GM18520 (cell line): Measurements from ENCODE around the gene AQP9.
"Not testable (repeated sequence)": the region's sequence is repeated elsewhere in the genome, so short reads cannot be mapped to it uniquely, and the experiment has no call there.

Experiments used
- ATAC-seq: cut with Tn5 transposase; IDR thresholded peaks from one replicate; pipeline ENCODE4 v1.9.1; 2021; ENCODE audit not compliant: unreplicated experiment

The AQP9 gene, protein sequence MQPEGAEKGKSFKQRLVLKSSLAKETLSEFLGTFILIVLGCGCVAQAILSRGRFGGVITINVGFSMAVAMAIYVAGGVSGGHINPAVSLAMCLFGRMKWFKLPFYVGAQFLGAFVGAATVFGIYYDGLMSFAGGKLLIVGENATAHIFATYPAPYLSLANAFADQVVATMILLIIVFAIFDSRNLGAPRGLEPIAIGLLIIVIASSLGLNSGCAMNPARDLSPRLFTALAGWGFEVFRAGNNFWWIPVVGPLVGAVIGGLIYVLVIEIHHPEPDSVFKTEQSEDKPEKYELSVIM

DNA sequence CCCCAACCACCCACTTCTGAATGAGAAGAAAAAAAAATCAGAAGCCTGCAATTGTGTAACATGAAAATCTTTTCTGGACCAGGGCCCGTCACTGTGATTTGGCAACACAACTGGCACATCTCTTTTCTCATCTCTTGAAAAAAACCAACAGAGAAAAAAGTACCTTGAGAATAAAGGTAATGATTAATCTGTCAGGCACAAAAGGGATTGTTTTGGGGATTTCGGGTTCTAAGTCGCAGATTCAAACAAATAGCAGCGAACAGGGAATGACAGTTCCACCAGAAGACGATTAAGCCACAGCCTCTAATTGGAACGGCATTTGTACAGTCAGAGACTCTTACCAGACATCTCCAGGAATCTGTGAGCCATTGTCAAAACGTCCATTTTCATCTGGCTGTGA, at the start of gene AQP9:
TSS of gene AQP9 (plus strand) at position 276 of the 400 bp plus-strand sequence. CDS start 185 bp downstream, outside the sequence.
- ATAC-seq = no peak

DNA sequence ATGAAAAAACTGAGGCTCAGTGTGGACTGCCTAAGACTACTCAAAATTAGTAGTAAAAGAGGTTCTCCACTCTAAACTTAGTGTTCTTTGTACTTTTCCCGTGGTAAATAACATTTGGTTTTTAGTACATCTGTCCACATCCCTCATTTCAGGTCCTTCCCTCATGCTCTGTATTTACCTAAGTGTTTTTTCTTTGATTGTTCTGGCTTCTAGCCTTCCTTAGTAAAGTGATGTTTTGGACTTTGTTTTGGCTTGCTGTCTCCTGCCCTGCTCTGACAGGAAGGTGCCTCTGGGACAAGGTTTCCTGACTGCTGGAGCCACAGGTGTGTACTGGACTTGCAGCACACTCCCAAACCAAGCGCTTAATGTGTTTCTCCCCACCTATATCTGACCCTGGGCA, 42.8 kb upstream of the AQP9 start:
- ATAC-seq = no peak

DNA sequence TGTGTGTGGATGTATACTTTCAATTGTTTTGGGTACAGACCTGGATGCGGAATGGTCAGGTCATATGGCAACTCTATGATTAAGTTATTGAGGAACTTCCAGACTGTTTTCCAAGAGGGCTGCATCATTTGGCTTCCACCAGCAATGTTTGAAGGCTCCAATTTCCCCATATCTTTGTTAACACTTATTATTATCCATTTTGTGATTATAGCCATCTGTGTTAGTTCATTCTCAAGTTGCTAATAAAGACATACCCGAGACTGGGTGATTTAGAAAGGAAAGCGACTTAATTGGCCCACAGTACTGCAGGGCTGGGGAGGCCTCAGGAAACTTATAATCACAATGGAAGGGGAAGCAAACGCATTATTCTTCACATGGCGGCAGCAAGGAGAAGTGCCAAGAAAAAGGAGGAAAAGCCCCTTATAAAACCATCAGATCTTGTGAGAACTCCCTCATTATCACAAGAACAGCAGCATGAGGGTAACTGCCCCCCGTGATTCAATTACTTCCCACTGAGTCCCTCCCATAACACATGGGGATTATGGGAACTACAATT, 41.6 kb upstream of the AQP9 start:
- ATAC-seq = no peak

DNA sequence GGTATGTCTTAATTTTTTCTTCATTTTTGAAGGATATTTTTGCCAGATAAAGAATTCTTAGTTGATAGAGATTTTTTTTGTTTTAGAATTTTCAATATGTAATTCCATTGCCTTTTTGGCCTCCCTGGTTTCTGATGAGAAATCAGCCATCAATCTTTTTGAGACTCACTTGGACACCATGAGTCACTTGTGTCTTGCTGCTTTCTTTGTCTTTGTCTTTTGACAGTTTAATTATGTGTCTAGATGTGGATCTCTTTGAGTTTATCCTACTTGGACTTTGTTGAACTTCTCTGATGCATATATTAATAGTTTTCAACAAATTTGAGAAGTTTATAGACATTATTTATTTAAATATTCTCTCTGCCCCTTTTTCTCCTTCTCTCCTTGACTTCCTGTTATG, 34.7 kb upstream of the AQP9 start:
- no peak for ATAC-seq

DNA sequence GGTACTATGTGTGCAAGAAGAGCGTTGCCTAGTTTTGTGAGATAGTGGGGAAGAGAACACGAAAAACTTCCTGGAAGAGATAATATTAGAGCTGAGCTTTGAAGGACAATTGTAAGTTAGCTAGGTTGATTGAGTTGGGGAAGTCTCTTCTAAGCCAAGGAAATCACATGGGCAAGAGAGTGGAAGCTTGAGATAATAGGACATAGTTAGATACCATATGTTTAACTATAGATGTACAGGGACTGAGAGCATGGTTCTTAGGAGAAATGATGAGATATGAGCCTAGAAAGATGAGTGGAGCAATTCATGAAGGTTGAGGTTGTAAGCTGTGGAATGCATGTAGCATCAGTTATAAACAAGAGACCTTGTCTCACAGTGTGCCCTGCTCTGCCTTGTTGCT, 30.1 kb upstream of the AQP9 start:
- no peak for ATAC-seq

DNA sequence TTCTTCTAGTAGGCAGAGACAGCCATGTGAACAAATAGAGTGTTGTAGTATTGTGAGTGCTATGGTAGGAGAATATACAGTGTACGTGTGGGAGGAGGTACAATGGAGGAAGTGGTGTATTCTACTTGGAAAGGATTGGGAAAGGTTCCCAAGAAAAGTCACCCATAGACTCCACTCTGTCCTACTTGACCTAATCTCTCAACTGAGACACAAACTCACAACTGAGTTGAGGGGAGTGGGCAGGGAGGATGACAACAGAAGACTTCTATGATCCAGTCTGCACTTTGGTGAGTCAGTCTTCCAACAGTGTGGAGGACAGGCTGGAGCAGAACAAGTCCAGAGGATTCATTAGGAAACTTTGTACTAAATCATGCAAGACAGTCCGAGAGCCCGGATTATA, 28.8 kb upstream of the AQP9 start:
- no peak for ATAC-seq

DNA sequence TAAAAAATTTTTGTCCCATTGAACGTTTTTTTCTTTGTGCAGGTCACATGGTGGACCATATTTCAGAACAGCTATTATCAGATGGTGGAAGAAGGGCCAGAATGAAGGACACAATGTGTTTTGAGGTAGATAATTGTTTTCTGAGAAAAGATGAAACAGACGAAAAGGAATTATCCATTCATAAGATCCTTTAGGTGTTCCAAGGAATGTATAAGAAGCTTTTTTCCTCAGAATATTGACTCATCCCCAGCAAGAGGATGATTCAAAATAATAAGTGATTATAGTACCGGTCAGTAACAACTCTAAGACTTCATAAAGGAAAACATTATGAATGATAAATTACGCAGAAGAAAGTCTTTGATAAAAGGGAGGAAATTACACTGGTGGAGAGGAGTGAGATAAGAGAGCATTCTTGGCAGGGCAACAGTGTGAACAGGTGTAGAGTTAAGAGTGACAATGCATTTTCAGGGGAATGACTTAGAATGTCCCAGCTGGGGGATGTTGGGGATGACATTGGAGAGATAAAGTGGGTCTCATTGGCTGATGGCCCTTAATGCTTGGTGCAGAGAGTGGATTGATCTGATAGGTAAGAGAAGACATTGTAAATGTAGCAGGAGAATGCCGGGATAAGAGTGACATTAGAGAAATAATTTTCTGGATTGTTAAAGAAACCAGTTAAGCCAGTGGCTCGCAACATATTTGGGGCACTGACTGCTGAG, 27.0 kb upstream of the AQP9 start:
- ATAC-seq = no peak

DNA sequence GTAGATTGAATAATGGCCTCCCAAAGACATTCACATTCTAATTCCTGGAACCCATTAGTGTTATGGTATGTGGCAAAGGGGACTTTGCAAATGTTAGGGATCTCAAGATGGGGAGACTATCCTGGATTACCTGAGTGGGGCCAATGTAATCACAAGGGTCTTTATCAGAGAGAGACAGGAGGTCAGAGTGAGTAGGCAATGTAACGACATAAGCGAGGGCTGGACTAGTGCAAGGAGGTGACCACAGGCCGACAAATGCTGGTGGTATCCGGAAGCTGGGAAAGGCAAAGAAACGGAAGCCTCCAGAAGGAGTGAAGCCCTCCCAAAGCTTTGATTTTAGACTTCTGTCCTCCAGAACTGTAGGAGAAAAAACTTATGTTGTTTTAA, 26.5 kb upstream of the AQP9 start:
- no peak for ATAC-seq

DNA sequence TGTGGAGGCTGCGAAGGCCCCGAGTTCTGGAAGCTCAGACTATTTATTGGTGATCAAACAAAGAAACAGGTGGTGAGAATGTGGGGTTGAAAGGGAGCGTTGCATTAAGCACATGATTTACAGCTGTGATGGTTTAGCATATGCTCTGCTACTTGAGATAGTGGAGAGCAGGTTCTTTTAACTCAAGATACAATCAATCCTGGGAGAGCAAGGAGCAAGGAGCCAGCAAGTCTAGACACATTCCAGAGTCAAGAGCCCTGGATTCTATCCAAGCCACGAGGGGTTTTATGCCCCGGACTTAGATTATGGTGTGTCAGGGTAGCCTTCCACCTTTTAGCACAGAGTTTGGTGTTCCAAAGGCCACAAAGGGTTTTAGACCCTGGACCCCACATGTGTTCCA, 24.8 kb upstream of the AQP9 start:
- ATAC-seq = not testable (repeated sequence)

DNA sequence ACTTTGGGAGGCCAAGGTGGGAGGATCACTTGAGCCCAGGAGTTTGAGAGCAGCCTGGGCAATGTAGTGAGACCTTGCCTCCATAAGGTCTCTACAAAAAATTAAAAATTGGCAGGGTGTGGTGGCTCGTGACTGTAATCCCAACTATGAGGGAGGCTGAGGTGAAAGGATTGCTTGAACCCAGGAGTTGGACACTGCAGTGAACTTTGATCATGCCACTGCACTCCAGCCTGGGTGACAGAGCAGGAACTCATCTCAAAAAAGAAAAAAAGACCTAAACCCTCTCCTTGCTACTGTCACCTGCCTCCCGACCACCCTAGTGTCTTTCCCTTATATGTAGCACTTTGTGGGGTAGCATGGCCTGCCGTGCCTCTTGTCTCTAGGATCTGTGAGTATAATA, 23.8 kb upstream of the AQP9 start:
- ATAC-seq = no peak

DNA sequence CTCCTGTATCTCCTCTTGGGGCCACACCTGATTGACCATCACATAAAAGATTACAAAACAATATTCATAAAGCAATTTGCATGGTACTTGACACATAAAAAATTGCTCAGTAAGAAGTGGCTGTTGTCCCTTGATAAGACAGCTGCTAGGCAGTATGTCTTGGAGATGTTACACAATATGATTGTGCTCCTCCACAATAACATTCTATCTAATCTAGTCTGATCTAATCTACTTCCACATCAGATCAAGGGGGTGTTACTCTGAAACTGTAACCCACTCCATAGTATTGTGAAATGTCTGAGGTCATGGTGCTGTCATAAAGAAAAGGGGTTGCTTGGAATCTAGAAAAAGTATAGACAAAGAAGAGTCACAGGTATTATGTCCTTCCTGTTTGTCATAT, 23.4 kb upstream of the AQP9 start:
- ATAC-seq = no peak

DNA sequence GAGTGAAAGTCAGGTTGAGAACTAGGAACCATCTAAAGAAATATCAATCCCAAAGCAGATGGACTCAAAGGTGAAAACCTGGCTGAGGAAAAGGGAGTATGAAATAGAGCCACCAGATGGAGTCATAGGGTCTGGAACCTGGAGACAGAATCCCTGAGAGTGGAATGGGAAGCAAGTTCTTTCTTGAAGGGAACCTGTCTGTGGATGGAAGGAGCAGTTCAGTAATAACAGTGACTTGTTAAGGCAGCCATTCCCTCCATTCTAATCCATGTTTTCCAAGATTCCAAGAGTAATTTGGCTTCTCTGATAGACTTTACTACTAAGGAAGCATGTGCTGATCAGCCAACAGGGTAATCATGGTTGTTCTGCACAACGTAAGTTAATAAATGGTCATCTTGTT, 22.5 kb upstream of the AQP9 start:
- ATAC-seq = no peak

DNA sequence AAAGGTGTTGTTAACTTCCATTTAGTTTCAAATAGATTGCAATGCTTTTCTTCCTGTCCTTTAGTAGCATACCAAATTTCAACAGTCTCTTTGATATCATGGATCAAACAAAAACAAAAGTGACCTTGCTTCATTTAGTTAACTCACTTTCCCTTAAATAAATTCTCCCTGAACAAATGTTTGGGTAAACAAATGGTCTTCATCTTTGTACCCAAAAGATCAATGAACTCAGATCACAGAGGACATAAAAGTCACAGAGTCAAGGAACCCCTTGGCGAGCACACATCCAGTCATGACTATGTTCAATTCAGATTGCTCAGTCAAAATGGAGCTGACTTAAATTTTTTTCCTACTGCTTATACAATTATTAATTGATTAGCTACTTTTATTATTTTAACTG, 20.6 kb upstream of the AQP9 start:
- no peak for ATAC-seq

DNA sequence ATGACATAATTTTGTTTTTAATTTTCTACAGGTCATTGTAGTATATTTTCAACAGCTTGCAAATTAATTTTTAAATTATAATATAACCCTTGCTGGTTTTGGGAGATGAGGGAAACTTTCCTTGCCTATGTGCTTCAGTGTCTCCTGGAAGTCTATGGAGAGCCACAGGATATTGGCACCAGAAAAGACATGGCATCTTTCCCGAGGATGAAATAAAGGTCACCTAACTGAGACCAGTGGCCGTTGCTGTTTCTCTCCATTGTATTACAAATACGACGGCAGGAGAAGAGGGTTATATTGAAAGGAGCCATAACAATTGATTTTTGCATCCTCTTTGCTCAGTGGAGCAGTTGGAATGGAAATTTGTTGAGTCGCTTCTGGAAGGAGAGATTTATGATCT, 19.9 kb upstream of the AQP9 start:
- ATAC-seq = no peak

DNA sequence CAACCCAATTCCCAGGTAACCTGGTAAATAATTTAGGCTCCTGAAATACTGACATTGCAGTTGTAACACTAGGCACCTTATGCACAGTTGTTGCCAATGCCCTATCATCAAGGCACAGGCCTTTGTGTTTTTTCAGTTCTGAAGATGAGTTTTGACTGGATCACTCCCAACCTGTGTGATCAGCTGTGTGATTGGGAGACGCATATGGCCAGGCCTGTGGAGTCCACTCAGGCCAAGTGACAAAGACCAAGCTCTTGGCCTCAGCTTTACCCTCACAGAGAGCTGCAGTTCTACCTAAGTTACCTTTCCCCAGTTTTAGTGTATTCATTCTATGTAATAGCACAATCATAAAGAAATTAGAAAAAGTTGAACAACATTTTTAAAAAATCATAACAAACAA, 19.2 kb upstream of the AQP9 start:
- no peak for ATAC-seq

DNA sequence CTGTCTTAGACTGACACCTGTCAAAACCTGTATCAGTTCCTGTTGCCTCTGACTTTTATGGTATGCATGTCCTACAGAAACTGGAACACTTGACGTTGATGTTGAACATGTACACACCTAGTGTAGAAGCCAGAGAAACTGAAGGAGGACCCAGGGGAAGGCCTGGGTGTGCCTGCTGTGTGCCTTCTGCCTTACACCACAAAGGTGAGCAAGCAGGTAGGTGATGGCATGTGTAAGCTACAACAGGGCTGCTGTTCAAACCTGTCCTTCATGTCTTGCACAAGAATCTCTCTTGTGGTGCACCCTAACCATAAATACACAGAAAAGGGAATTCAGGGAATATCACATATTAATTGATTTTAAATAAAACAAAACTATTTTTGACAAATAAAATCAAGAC, 13.6 kb upstream of the AQP9 start:
- ATAC-seq = no peak

DNA sequence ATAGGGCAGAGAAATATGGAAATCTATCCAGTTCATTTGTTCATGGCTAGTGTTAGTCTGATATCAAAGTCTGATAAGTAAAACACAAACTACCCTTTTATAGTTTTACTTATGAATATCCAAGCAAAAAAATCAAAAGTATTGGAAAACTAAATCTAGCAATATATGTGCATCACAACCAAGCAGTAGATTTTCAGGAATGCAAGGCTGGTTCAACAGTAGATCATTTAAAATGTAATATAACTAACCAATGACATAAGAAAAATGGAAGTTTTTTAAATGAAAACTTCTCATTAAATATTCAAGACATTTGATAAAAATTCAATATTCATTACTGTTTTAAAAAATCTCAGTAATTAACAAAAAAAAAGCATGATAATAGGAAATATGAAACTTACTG, 12.8 kb upstream of the AQP9 start:
- ATAC-seq = no peak

DNA sequence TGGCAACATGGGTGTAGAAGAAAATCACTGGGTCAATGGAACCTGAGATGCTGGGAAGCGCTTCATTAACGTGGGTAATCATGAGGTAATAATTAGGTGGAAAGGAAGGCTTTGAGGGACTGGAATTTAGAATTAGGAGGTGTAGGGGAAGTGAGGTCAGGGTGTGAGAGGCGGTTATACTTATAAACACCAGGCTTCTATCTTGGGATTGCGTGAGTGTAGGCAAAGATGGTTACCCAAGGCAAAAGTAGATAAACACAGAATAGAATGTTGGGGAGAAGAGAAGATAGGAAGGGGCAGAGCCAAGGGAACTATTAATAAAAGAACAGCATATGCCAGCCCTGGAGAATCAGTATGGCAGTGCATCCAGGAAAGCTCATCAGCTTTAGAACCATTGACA, 3.3 kb upstream of the AQP9 start:
- ATAC-seq = no peak

DNA sequence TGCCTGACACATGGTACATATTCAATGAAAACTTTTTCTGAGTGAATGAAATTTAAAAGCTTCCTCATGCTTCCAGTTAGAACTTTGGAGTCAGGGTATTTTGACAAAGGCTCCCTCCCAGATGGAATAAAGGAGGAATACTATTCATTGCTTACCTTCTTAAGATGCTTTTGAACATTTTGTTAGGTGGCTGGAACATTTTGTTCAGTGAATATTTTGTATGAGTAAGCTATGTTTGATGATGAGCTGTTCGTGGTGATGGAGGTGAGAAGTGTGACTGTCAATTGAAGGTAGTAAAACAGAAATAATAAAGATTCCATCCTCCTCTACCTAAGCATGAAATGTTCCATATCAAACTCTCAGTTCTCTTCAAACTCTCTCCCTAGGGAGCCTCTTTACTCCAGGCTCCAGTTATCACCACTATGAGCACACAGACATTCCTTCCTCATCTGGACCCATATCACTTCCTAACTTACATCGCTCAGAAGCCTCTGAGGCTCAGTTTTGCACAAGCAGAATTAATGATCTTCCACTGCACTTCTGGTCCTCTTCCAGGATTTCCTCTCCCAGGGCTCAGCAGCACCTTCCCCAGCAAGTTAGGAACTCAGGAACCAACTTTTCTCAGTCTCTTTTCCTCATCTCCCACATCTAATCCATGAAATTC, 2.5 kb upstream of the AQP9 start:
- no peak for ATAC-seq

DNA sequence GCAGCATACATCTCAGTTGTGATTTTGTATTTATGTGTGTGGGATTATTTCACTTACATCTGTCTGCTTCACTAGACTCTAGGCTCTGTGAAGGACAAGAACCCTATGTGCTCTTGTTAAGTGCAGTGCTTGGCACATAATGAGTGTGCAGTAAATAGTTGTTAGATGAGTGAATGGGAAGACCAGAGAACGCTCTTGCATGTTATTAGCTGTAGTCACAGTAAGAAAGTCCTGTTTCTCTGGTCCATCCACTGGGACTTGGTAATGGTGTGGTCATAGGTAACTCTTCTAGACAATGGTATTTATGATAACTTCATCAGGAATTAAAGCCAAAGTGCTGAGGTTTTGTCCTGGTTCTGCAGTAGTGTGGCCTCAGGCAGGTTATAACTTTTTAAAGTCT, 1.4 kb upstream of the AQP9 start:
- ATAC-seq = no peak

DNA sequence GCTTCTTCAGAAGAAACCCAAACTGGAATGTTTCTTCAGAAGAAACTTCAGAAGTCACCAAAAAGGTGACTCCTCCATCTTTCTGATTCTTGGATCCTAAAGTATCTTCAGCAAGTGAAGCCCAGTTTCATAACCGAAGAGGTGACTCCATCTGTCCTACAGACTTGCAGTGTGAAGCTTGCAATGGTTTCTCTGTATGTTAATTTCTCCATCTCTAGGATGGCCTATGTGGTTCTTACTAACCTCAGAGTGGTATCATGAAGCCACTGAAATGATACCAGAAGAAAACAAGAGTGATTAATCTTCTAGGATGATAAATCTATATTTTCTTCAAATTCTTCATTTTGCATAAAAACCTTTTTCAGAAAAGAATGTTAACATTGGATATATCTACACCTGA, 495 bp upstream of the AQP9 start:
- ATAC-seq = no peak
